GM10847 (cell line): ENCODE results near the gene ITSN1.

Experiments
- POLR2A ChIP-seq: IDR thresholded peaks from 2 replicates; pipeline ENCODE4 v1.6.1; 2011; ENCODE audit not compliant: insufficient read length; ENCODE audit errors: extremely low read depth

The ITSN1 gene

GRCh38 chr21:33800753-33801423 is 158.6 kb downstream of the ITSN1 start:
- no peak for TF ChIP-seq POLR2A

- no peak for TF ChIP-seq POLR2A
Observed at GRCh38 chr21:33801424-33802405, 159.4 kb downstream of the ITSN1 start.

- no peak for TF ChIP-seq POLR2A
Observed at GRCh38 chr21:33802481-33802880, 160.2 kb downstream of the ITSN1 start.

GRCh38 chr21:33808715-33809367 is 166.5 kb downstream of the ITSN1 start:
- no peak for TF ChIP-seq POLR2A

GRCh38 chr21:33810766-33811165 is 168.5 kb downstream of the ITSN1 start:
- no peak for TF ChIP-seq POLR2A

- TF ChIP-seq POLR2A = no peak
Observed at GRCh38 chr21:33811167-33812010, 169.1 kb downstream of the ITSN1 start.

- no peak for TF ChIP-seq POLR2A
Observed at GRCh38 chr21:33813832-33814365, 171.6 kb downstream of the ITSN1 start.

GRCh38 chr21:33815143-33815707 is 172.9 kb downstream of the ITSN1 start:
- TF ChIP-seq POLR2A = no peak

GRCh38 chr21:33816174-33816573 is 173.9 kb downstream of the ITSN1 start:
- no peak for TF ChIP-seq POLR2A

GRCh38 chr21:33817138-33817537 is 174.8 kb downstream of the ITSN1 start:
- TF ChIP-seq POLR2A = no peak

- no peak for TF ChIP-seq POLR2A
Observed at GRCh38 chr21:33817663-33818451, 175.6 kb downstream of the ITSN1 start.

- TF ChIP-seq POLR2A = no peak
Observed at GRCh38 chr21:33820230-33820770, 178.0 kb downstream of the ITSN1 start.

- TF ChIP-seq POLR2A = no peak
Observed at GRCh38 chr21:33820798-33821197, 178.5 kb downstream of the ITSN1 start.
